Effector memory CD8-positive, alpha-beta T cell (primary cell): ENCODE results near the gene FHDC1.

Experiments
- ATAC-seq: fragments of 150-1000 bp; cut with Tn5 transposase; replicated peaks from 2 replicates; pipeline ENCODE4 v1.10.0; 2021; ENCODE audit warnings: mild to moderate bottlenecking, moderate library complexity
- DNase-seq, 3 experiments: peaks; one replicate each; pipeline ENCODE4 v3.0.0; 2021
- H3K27ac Mint-ChIP-seq, 2 donors: one replicate each; pipeline ENCODE4 v1.8.0; 2022; ENCODE audit warnings: mild to moderate bottlenecking in 2 of 2, mixed read lengths in 2 of 2, moderate library complexity in 2 of 2
- H3K27me3 Mint-ChIP-seq, 2 donors: one replicate each; pipeline ENCODE4 v1.8.0; 2022; ENCODE audit warnings: mixed read lengths in 2 of 2
- H3K36me3 Mint-ChIP-seq: one replicate; pipeline ENCODE4 v1.8.0; 2022; ENCODE audit warnings: mild to moderate bottlenecking, moderate library complexity, mixed read lengths; ENCODE audit not compliant: insufficient read depth
- H3K4me1 Mint-ChIP-seq, 2 donors: one replicate each; pipeline ENCODE4 v1.8.0; 2022; ENCODE audit warnings: low read depth in 2 of 2, mixed read lengths in 2 of 2
- H3K4me3 Mint-ChIP-seq, 2 donors: one replicate each; pipeline ENCODE4 v1.8.0; 2022; ENCODE audit warnings: mild to moderate bottlenecking in 2 of 2, mixed read lengths in 2 of 2, moderate library complexity in 2 of 2
- H3K9me3 Mint-ChIP-seq, 2 donors: one replicate each; pipeline ENCODE4 v1.8.0; 2022; ENCODE audit warnings: mixed read lengths in 2 of 2

The FHDC1 gene

DNA sequence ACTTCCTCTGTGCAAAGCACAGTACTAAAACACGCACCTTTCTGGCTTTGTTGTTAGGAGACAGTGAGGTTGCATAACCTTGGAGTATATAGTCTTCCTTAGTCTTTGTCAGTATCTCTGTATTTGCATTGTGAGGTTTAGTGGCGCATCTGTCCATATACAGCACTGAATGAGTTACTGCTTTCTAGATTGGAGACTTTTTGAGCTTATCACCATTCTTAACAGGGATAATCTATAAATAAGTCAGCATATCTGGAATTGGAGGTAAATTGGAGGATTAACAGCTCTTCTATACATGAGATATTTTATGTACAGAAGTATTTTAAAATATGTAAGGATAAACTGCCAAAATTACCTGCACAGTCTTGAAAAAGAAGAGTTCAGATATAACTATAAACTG lies 4.3 kb downstream of the FHDC1 start:
- Mint-ChIP-seq H3K4me1 (peaks cover 8 to 11% of the 10 kb centered on the region in 2 donors), H3K27me3 (peaks cover 29 to 34% of the 10 kb centered on the region in 2 donors), H3K9me3 (no peaks in the 10 kb centered on the region), H3K27ac (no peak overlapping the region), H3K4me3 (no peak overlapping the region), H3K36me3 (no peaks in the 10 kb centered on the region)
- ATAC-seq (no peak), DNase-seq (no peak)

DNA sequence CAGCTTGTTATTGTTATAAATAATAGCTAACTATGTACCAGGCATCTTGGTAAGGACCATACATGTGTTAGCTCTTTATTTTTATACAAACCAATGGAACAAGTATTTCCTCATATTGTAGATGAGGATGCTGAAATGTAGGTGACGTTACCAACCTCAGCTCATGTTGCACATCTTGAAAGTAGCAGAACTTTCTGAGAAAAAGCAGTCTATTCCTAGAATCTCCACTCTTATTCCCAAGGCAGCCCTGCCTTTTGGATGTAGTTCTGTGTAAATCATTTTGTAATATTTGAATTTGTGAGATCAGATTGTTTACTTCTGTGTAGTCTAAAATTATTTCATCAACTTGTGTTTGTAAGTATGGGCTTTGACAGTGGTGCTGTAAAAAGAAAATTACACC lies 5.3 kb downstream of the FHDC1 start:
- H3K36me3 Mint-ChIP-seq = no peaks in the 10 kb centered on the region

DNA sequence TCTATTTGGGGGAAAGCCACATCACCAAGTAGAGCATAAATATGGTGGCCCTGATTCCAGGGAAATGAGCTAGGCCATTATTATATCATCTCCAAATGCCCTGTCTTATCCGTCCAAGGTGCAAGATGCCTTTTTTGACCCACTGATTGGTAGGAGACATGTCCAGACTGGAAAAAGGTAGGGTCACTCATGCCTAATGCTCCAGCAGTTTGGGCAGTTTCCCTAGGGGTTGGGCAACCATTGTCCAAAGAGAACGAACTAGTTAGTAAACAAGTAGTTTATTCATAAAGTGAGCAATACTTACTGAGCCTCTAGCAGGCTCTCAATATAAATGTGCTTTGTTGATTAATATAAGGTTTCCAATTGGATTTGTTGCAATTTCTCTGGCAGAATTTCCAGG lies 6.2 kb downstream of the FHDC1 start:
- Mint-ChIP-seq H3K27me3 (peaks cover 38 to 43% of the 10 kb centered on the region in 2 donors), H3K9me3 (no peaks in the 10 kb centered on the region), H3K36me3 (no peaks in the 10 kb centered on the region)

More for the DNA sequence above, 5.3 kb downstream of the FHDC1 start:
- Mint-ChIP-seq H3K9me3 (no peaks in the 10 kb centered on the region), H3K27me3 (peaks cover 32 to 34% of the 10 kb centered on the region in 2 donors), H3K27ac (no peak overlapping the region), H3K4me1 (peaks cover 7 to 9% of the 10 kb centered on the region in 2 donors), H3K4me3 (no peak overlapping the region)
- ATAC-seq (no peak), DNase-seq (no peak)

GRCh38 chr4:152943672-152944071 lies 7.5 kb downstream of the FHDC1 start:
- Mint-ChIP-seq H3K4me1 (peaks cover 0 to under 1% of the 10 kb centered on the region in 2 donors), H3K27ac (no peak overlapping the region), H3K27me3 (peaks cover 35 to 37% of the 10 kb centered on the region in 2 donors), H3K4me3 (no peak overlapping the region), H3K36me3 (no peaks in the 10 kb centered on the region), H3K9me3 (no peaks in the 10 kb centered on the region)
- DNase-seq (no peak), ATAC-seq (no peak)

More for the DNA sequence above, 6.2 kb downstream of the FHDC1 start:
- DNase-seq (no peak), ATAC-seq (no peak)
- Mint-ChIP-seq H3K4me1 (peaks cover 7 to 9% of the 10 kb centered on the region in 2 donors), H3K4me3 (no peak overlapping the region), H3K27ac (no peak overlapping the region)

DNA sequence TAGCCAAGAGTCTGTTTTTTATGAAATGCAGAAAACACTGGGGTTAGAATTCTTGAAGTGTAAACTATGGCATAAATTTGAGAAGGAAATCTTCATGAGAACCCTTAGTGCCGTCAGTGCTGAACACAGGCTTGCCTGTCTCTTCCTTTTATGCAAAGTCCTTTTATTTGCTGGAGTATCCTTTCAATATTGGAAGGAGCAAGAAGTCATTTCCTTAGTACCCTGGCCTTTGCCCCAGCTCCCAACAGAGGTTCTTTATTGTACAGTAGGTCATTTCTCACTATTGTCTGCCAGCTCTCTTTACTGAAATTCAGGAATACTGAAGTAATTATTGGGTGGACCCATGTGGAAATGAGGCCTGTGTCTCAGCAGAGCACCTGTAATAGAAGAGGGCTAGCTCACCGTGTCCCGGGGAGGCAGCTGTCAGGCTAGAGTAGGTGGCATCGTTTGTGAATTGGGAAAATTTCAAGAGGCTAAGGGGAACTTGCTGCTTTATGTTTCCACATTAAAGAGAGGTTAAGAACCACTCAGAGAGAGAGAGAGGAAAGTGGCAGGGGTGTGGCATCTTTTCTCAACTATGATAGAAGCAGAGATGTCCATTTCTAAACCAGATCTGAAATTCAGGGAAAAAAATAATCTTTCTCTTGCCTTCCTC lies 8.7 kb downstream of the FHDC1 start:
- H3K9me3 Mint-ChIP-seq = no peaks in the 10 kb centered on the region
- H3K36me3 Mint-ChIP-seq = no peaks in the 10 kb centered on the region
- ATAC-seq = no peak
- no peak for DNase-seq
- no peak overlapping the region for H3K27ac Mint-ChIP-seq
- H3K27me3 Mint-ChIP-seq = peaks cover 27 to 32% of the 10 kb centered on the region in 2 donors
- H3K4me1 Mint-ChIP-seq = no peaks in the 10 kb centered on the region
- H3K4me3 Mint-ChIP-seq = no peak overlapping the region

DNA sequence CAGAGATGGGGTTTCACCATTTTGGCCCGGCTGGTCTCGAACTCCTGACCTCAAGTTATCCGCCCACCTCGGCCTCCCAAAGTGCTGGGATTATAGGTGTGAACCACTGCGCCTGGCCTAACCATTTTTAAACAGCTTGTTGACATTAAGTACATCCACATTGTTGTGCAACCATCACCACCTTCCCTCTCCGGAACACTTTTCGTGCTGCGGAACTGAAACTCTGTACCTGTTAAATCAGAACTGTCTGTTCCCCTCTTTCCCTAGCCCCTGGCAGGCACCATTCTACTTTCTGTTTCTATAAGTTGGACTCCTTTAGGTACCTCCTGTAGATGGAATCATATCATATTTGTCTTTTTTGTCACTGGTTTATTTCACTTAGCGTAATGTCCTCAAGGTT lies 9.5 kb downstream of the FHDC1 start:
- no peaks in the 10 kb centered on the region for H3K4me1 Mint-ChIP-seq

GRCh38 chr4:152946446-152946845 lies 10.3 kb downstream of the FHDC1 start:
- ATAC-seq = no peak
- H3K4me1 Mint-ChIP-seq = no peaks in the 10 kb centered on the region
- H3K27me3 Mint-ChIP-seq = peaks cover 29 to 33% of the 10 kb centered on the region in 2 donors
- H3K27ac Mint-ChIP-seq = no peak overlapping the region
- H3K36me3 Mint-ChIP-seq = no peaks in the 10 kb centered on the region
- no peak for DNase-seq
- H3K4me3 Mint-ChIP-seq = no peak overlapping the region
- H3K9me3 Mint-ChIP-seq = no peaks in the 10 kb centered on the region

More for the DNA sequence above, 9.5 kb downstream of the FHDC1 start:
- no peak overlapping the region for H3K4me3 Mint-ChIP-seq
- no peaks in the 10 kb centered on the region for H3K36me3 Mint-ChIP-seq
- ATAC-seq (no peak), DNase-seq (no peak)
- H3K27me3 Mint-ChIP-seq = peaks cover 27 to 29% of the 10 kb centered on the region in 2 donors
- H3K27ac Mint-ChIP-seq = no peak overlapping the region
- no peaks in the 10 kb centered on the region for H3K9me3 Mint-ChIP-seq

DNA sequence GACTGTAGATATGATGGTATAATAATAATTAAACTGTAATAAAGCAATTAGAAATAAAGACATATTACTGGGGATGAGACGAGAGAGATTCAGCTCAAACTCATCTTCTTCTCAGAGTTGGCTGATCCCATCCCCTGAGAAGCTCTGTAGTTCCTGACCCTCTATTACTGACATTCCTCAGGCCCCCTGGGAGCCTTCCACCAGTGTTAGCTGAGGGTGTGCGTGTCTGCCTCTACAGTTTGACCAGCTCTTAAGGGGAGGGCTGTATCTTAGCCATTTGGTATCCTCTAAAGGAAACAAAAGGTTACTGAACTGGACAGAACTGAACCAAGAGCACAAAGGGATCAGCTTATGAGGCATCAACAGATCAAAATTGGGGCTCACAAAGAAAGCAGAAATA lies 11.2 kb downstream of the FHDC1 start:
- ATAC-seq (no peak), DNase-seq (no peak)
- H3K36me3 Mint-ChIP-seq = no peaks in the 10 kb centered on the region
- no peak overlapping the region for H3K27ac Mint-ChIP-seq
- no peaks in the 10 kb centered on the region for H3K4me1 Mint-ChIP-seq
- H3K4me3 Mint-ChIP-seq = no peak overlapping the region
- H3K9me3 Mint-ChIP-seq = no peaks in the 10 kb centered on the region
- peaks cover 29 to 33% of the 10 kb centered on the region in 2 donors for H3K27me3 Mint-ChIP-seq

DNA sequence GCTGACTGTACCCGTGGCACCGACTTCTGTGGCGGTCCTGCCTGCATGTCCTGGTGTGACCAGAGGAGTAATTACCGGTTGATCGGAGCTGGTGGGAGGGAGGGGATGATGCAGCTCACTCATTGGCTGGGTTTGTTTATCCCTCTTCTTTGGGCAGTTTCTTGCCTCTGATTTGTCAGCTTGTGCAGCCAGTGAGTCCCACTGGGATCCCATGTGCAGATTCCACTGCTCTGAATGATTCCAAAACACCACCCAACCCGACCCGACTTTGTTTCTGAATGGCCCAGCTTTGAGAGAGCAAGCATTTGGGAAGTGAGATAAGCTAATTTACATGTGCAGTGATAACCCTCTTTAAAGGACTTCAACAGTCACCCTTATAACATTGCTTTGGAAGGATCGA lies 13.8 kb downstream of the FHDC1 start:
- DNase-seq = no peak
- no peak for ATAC-seq
- Mint-ChIP-seq H3K9me3 (no peaks in the 10 kb centered on the region), H3K36me3 (no peaks in the 10 kb centered on the region), H3K27me3 (peaks cover 29 to 33% of the 10 kb centered on the region in 2 donors), H3K4me3 (no peak overlapping the region), H3K27ac (no peak overlapping the region), H3K4me1 (no peaks in the 10 kb centered on the region)

DNA sequence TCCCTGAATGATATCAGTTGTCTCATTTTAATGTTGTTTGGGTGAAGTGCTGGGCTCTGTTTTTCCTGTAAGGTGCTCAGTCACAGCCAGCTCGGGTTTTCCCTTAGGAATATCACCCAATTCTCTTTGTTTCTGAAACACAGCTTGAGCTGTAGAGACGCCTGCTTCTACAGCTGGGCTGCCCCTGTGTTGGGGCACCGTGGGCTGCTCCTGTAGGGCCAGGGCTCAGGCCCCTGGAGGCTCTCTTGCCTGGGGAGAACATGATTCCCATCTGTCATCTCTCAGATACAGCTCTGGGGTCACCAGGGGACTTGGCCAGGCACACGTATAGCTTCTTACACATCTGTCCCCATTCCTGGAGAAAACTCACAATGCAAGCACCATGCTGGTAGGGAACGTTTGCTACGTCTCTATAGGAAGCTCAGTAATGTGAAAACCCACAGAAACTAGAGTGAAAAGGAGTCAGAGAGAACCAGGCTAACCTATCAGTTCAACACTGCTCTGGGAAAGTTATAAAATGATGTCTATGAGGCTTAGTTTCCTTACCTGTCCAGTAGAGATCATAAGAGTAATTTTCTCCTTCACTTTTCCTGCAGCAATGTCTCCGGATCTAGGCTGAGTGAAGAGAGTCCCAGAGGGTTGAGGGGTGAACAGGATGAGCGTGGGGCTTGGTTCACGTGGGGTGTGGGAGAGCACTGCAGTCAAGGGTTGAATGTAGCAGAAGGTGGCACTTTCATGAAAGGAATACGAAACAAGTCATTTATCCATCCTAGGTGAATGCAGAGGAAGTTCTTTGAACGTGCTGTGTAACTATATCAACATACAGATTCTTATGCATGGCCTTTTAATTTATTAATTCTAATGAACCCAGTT lies 14.5 kb downstream of the FHDC1 start:
- Mint-ChIP-seq H3K36me3 (no peaks in the 10 kb centered on the region), H3K4me1 (no peaks in the 10 kb centered on the region)

DNA sequence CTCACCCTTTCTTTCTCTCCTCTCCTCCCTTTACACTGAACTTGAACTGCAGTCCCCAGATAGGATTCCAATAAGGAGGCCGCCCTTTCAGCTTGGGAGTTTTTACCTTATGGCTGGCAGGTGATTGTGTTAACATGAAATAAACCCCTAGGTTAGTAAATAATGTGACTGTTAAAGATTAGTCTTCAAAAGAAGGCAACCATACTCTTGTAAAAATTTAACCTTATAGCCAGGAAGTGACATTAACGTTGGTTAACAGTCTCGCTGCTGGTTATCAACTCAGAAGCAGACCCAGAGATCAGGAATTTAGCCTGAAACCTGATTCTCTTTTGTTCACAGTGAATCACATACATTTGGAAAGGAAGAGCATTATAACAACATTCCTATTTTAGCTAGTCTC lies 15.2 kb downstream of the FHDC1 start:
- Mint-ChIP-seq H3K27ac (no peak overlapping the region), H3K36me3 (no peaks in the 10 kb centered on the region), H3K9me3 (no peaks in the 10 kb centered on the region), H3K4me1 (no peaks in the 10 kb centered on the region), H3K27me3 (peaks cover 23 to 29% of the 10 kb centered on the region in 2 donors), H3K4me3 (no peak overlapping the region)
- no peak for ATAC-seq
- no peak for DNase-seq

More for the DNA sequence above, 14.5 kb downstream of the FHDC1 start:
- DNase-seq (no peak), ATAC-seq (no peak)
- Mint-ChIP-seq H3K4me3 (no peak overlapping the region), H3K9me3 (no peaks in the 10 kb centered on the region), H3K27me3 (peaks cover 28 to 33% of the 10 kb centered on the region in 2 donors), H3K27ac (no peak overlapping the region)

DNA sequence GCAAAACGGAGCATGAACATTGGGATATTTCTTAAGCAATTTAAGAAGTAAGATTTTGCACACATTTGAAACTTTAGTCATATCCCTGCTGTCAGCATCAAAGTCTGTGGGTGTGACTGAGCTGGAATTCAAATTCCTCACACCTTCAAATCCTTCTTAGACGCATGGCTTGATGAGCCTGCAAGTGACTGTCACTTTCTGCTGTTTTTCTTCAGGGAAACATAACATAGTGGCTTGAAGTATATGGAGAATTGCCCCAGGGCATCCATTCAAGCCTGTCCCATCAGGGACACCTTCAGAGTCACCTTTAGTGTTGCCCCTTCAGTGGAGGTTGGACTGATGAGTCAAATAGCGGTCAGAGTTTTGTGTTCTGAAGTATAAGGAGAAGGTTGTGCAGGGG lies 17.4 kb downstream of the FHDC1 start:
- Mint-ChIP-seq H3K36me3 (no peaks in the 10 kb centered on the region), H3K4me3 (no peak overlapping the region), H3K4me1 (peaks cover 9 to 10% of the 10 kb centered on the region in 2 donors), H3K9me3 (no peaks in the 10 kb centered on the region), H3K27me3 (peaks cover 9 to 22% of the 10 kb centered on the region in 2 donors), H3K27ac (no peak overlapping the region)
- ATAC-seq (no peak), DNase-seq (no peak)

- Mint-ChIP-seq H3K36me3 (no peaks in the 10 kb centered on the region), H3K4me3 (no peak overlapping the region), H3K9me3 (no peaks in the 10 kb centered on the region), H3K27me3 (peaks cover 6 to 22% of the 10 kb centered on the region in 2 donors), H3K27ac (no peak overlapping the region), H3K4me1 (peaks cover 10 to 12% of the 10 kb centered on the region in 2 donors)
- no peak for ATAC-seq
- no peak for DNase-seq
These were observed 18.6 kb downstream of the FHDC1 start for GRCh38 chr4:152954741-152955140.

- Mint-ChIP-seq H3K4me3 (no peak overlapping the region), H3K27ac (no peak overlapping the region)
- ATAC-seq = no peak
These were observed 20.0 kb downstream of the FHDC1 start for GRCh38 chr4:152956147-152956546.

More at GRCh38 chr4:152956147-152956546, 20.0 kb downstream of the FHDC1 start:
- Mint-ChIP-seq H3K27me3 (peaks cover 0 to 8% of the 10 kb centered on the region in 2 donors), H3K36me3 (no peaks in the 10 kb centered on the region), H3K9me3 (no peaks in the 10 kb centered on the region), H3K4me1 (peaks cover 10 to 12% of the 10 kb centered on the region in 2 donors)
- DNase-seq = no peak
